Panc1 (cell line): Measurements from ENCODE around the gene GULP1.

Source experiments
- POLR2AphosphoS5 ChIP-seq: IDR thresholded peaks from 2 replicates; pipeline ENCODE4 v1.6.1; 2012; ENCODE audit warnings: mild to moderate bottlenecking, low read depth, low read length, moderate library complexity
- SIN3A ChIP-seq: IDR thresholded peaks from 2 replicates; pipeline ENCODE4 v1.6.1; 2012; ENCODE audit warnings: low read depth, mild to moderate bottlenecking, low read length, moderate library complexity, borderline replicate concordance; ENCODE audit not compliant: insufficient read depth
- TF ChIP-seq, protein P1 (sequence below): fragments of 450-650 bp; IDR thresholded peaks from 2 replicates; pipeline ENCODE4 v1.5.1; 2017; ENCODE audit warnings: mild to moderate bottlenecking
- TF ChIP-seq, protein P2 (sequence below), 2 experiments: IDR thresholded peaks; 2 replicates each; pipeline ENCODE4 v1.6.1; 2011 to 2012; ENCODE audit warnings: low read depth in 2 of 2, control low read depth in 1 of 2, low read length in 1 of 2, mild to moderate bottlenecking in 1 of 2, moderate library complexity in 1 of 2; ENCODE audit not compliant: insufficient read depth in 1 of 2

DNA sequence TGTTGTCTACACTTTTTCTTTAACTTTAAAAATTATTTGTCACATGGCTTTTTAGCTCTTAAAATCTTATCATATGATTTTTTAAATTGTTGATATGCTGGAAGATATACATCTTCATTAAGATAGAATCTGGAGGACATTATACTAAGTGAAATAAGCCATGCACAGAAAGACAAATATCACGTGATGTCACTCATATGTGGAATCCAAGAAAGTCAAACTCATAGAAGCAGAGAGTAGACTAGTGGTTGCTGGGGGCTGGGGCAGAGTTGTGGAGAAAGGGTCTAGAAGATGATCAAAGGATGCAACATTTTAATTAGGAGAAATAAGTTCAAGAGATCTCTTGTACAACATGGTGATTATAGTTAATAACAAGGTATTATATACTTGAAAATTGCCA, 280.9 kb downstream of the GULP1 start:
- TF ChIP-seq, protein P1, sequence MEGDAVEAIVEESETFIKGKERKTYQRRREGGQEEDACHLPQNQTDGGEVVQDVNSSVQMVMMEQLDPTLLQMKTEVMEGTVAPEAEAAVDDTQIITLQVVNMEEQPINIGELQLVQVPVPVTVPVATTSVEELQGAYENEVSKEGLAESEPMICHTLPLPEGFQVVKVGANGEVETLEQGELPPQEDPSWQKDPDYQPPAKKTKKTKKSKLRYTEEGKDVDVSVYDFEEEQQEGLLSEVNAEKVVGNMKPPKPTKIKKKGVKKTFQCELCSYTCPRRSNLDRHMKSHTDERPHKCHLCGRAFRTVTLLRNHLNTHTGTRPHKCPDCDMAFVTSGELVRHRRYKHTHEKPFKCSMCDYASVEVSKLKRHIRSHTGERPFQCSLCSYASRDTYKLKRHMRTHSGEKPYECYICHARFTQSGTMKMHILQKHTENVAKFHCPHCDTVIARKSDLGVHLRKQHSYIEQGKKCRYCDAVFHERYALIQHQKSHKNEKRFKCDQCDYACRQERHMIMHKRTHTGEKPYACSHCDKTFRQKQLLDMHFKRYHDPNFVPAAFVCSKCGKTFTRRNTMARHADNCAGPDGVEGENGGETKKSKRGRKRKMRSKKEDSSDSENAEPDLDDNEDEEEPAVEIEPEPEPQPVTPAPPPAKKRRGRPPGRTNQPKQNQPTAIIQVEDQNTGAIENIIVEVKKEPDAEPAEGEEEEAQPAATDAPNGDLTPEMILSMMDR: no peak
- TF ChIP-seq POLR2AphosphoS5: no peak
- TF ChIP-seq, protein P2, sequence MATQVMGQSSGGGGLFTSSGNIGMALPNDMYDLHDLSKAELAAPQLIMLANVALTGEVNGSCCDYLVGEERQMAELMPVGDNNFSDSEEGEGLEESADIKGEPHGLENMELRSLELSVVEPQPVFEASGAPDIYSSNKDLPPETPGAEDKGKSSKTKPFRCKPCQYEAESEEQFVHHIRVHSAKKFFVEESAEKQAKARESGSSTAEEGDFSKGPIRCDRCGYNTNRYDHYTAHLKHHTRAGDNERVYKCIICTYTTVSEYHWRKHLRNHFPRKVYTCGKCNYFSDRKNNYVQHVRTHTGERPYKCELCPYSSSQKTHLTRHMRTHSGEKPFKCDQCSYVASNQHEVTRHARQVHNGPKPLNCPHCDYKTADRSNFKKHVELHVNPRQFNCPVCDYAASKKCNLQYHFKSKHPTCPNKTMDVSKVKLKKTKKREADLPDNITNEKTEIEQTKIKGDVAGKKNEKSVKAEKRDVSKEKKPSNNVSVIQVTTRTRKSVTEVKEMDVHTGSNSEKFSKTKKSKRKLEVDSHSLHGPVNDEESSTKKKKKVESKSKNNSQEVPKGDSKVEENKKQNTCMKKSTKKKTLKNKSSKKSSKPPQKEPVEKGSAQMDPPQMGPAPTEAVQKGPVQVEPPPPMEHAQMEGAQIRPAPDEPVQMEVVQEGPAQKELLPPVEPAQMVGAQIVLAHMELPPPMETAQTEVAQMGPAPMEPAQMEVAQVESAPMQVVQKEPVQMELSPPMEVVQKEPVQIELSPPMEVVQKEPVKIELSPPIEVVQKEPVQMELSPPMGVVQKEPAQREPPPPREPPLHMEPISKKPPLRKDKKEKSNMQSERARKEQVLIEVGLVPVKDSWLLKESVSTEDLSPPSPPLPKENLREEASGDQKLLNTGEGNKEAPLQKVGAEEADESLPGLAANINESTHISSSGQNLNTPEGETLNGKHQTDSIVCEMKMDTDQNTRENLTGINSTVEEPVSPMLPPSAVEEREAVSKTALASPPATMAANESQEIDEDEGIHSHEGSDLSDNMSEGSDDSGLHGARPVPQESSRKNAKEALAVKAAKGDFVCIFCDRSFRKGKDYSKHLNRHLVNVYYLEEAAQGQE (IDR thresholded peaks at IDR 0.05; ENCODE audit: insufficient read depth in 1 of 2, low read depth in 2 of 2, low read length in 1 of 2): no peak
- TF ChIP-seq SIN3A: no peak
